Hematopoietic multipotent progenitor cell treated with erythropoietin and hydrocortisone succinate and interleukin-3 and kit ligand, for 15 days (in vitro differentiated cells): Measurements from ENCODE around the gene JOSD1.
"Not testable (repeated sequence)": the region's sequence is repeated elsewhere in the genome, so short reads cannot be mapped to it uniquely, and the experiment has no call there.

Experiments
- DNase-seq: peaks from one replicate; pipeline ENCODE4 v3.0.0-alpha.2; 2015; ENCODE audit warnings: low spot score

Gene JOSD1

GRCh38 chr22:38684895-38685294 is 15.8 kb downstream of the JOSD1 start:
- DNase-seq: no peak

- DNase-seq: peak; percentile 89
Observed at GRCh38 chr22:38681582-38682335, 19.0 kb downstream of the JOSD1 start, which contains the start of gene TOMM22. Gene TOMM22, plus strand, starts transcription at chr22:38681957. Its CDS starts 22 bp downstream, at chr22:38681979.

GRCh38 chr22:38675833-38676232 is 24.9 kb downstream of the JOSD1 start:
- DNase-seq: no peak

- DNase-seq: no peak
Observed at GRCh38 chr22:38674888-38675287, 25.9 kb downstream of the JOSD1 start.

- DNase-seq: peak; percentile 8
Observed at GRCh38 chr22:38657045-38657909, 43.5 kb downstream of the JOSD1 start.

GRCh38 chr22:38656256-38657044 is 44.3 kb downstream of the JOSD1 start, which contains the start of the genes CBY1 and FAM227A:
Gene CBY1, plus strand, starts transcription at chr22:38656638. Its CDS starts 11,417 bp downstream, at chr22:38668055.
Gene FAM227A, minus strand, starts transcription at chr22:38656392. Its CDS starts 6,224 bp downstream, at chr22:38650168.
- DNase-seq: peak; percentile 80

GRCh38 chr22:38655519-38656255 is 45.1 kb downstream of the JOSD1 start:
- DNase-seq: no peak

- DNase-seq: no peak
Observed at GRCh38 chr22:38653741-38654140, 47.0 kb downstream of the JOSD1 start.

GRCh38 chr22:38652859-38653258 is 47.9 kb downstream of the JOSD1 start:
- DNase-seq: no peak

- DNase-seq: no peak
Observed at GRCh38 chr22:38649841-38650522, 50.8 kb downstream of the JOSD1 start.

GRCh38 chr22:38645430-38645829 is 55.3 kb downstream of the JOSD1 start:
- no peak for DNase-seq

GRCh38 chr22:38644245-38644644 is 56.5 kb downstream of the JOSD1 start:
- not testable (repeated sequence) for DNase-seq

- no peak for DNase-seq
Observed at GRCh38 chr22:38641476-38642040, 59.2 kb downstream of the JOSD1 start.

GRCh38 chr22:38638728-38639127 is 62.0 kb downstream of the JOSD1 start:
- DNase-seq: no peak

- DNase-seq: no peak
Observed at GRCh38 chr22:38638216-38638615, 62.5 kb downstream of the JOSD1 start.
